Spleen (tissue), 11 donors: ENCODE results near the gene MOB3A. TPM values are rescaled to one million over a fixed set of nuclear protein-coding genes. Genes with fewer than 3 reads are reported as not detected.
"Not testable (repeated sequence)": the region's sequence is repeated elsewhere in the genome, so short reads cannot be mapped to it uniquely, and the experiment has no call there.

ENCODE experiments used
- DNase-seq: peaks from one replicate; pipeline ENCODE4 v3.0.0-alpha.2; 2020
- H3K27ac ChIP-seq, 8 donors: fragments of 200-600 bp; sonication (generic) in 7 of 8; 1 replicate in 4 of 8; 2 replicates in 4 of 8; pipeline versions ENCODE4 v1.5.0 to v1.8.0; 2016 to 2021; ENCODE audit warnings: inconsistent platforms in 4 of 8, mild to moderate bottlenecking in 4 of 8, moderate library complexity in 1 of 8
- H3K27me3 ChIP-seq, 7 donors: fragments of 200-600 bp; sonication (generic) in 6 of 7; replicated peaks in 1 of 7; 1 replicate in 4 of 7; 2 replicates in 3 of 7; pipeline versions ENCODE4 v1.5.0 to v1.8.0; 2016 to 2021; ENCODE audit warnings: inconsistent platforms in 3 of 7, mild to moderate bottlenecking in 1 of 7
- H3K36me3 ChIP-seq, 6 donors: fragments of 200-600 bp; sonication (generic) in 5 of 6; 1 replicate in 4 of 6; 2 replicates in 2 of 6; pipeline versions ENCODE4 v1.5.0 to v1.8.0; 2016 to 2021; ENCODE audit warnings: inconsistent platforms in 2 of 6
- H3K4me1 ChIP-seq, 6 donors: fragments of 200-600 bp; sonication (generic) in 5 of 6; 1 replicate in 3 of 6; 2 replicates in 3 of 6; pipeline versions ENCODE4 v1.5.0 to v1.8.0; 2016 to 2021; ENCODE audit warnings: inconsistent platforms in 3 of 6
- H3K4me3 ChIP-seq, 8 donors: fragments of 200-600 bp; sonication (generic) in 7 of 8; 1 replicate in 4 of 8; 2 replicates in 4 of 8; pipeline versions ENCODE4 v1.5.0 to v1.8.0; 2016 to 2021; ENCODE audit warnings: inconsistent platforms in 4 of 8, mild to moderate bottlenecking in 4 of 8, moderate library complexity in 2 of 8
- H3K9me3 ChIP-seq, 8 donors: fragments of 200-600 bp; sonication (generic) in 7 of 8; 1 replicate in 4 of 8; 2 replicates in 4 of 8; pipeline versions ENCODE4 v1.5.0 to v1.8.0; 2016 to 2021; ENCODE audit warnings: inconsistent platforms in 4 of 8
- POLR2A ChIP-seq, 3 donors: fragments of 450-650 bp; IDR thresholded peaks; one replicate each; pipeline ENCODE4 v1.5.1; 2017; ENCODE audit warnings: antibody characterized with exemption in 3 of 3, mild to moderate bottlenecking in 1 of 3
- POLR2AphosphoS5 ChIP-seq, 3 donors: sonication (generic); formaldehyde crosslinking; IDR thresholded peaks; one replicate each; pipeline ENCODE4 v1.5.1; 2017; ENCODE audit warnings: antibody characterized with exemption in 3 of 3
- WGBS, 5 donors: extraction: QIAGEN DNeasy Blood & Tissue Kit in 3 of 5; methylation state at CpG; one replicate each; pipeline versions ENCODE4 v1.1.5 to v1.1.7; 2013 to 2018; 5-methylcytosine and 5-hydroxymethylcytosine counted together
- intact Hi-C: fragments of 100-400 bp; cut with DNase I; formaldehyde crosslinking; loops from one replicate; pipeline ENCODE4 v1.15.0; 2023; ENCODE audit warnings: low total_unique reads
- polyA plus RNA-seq, 3 donors: library from polyadenylated mRNA; stranded (reverse); fragments of 200-250 nt; gene quantifications; one replicate each; pipeline ENCODE4 v1.2.1, GENCODE V29; 2013
- total RNA-seq, 7 donors: library from RNA; depleted of rRNA in 3 of 7; stranded (reverse); fragments of >200 nt in 3 of 7; fragmentation: NEBNext Ultra II Directional in 4 of 7; extraction: Animal tissue kit (Norgen Biotek cat#: 25700) in 4 of 7; gene quantifications; one replicate each; pipeline versions ENCODE4 v1.1.0 to v1.2.1, GENCODE V29; 2016 to 2021
- TF ChIP-seq, protein P1 (sequence below), 11 experiments: fragments of 200-600 bp in 7 of 11; fragments of 450-650 bp in 4 of 11; sonication (generic) in 4 of 11; IDR thresholded peaks in 8 of 11; conservative IDR thresholded peaks in 3 of 11; 1 replicate in 7 of 11; 2 replicates in 4 of 11; pipeline versions ENCODE4 v1.4.0 to v1.8.0; 2016 to 2021; ENCODE audit warnings: antibody characterized with exemption in 11 of 11, inconsistent platforms in 4 of 11, mild to moderate bottlenecking in 1 of 11
- donor health status: healthy with polysubstance abuse.
- donor health status: DM: no; HTN: no; CAD: no; lungs with moderate emphysema.
- donor health status: DM: no; HTN: no; CAD: no.
- donor health status: Bipolar disorder and iron deficiency.
- donor health status: healthy.
- donor health status: DM: no; HTN: no; CAD: no.
- donor health status: DM: yes; HTN: yes; CAD: no.

MOB3A gene
- total and polyA plus RNA-seq, 10 donors: 24.2 to 161 (median 103) TPM

DNA sequence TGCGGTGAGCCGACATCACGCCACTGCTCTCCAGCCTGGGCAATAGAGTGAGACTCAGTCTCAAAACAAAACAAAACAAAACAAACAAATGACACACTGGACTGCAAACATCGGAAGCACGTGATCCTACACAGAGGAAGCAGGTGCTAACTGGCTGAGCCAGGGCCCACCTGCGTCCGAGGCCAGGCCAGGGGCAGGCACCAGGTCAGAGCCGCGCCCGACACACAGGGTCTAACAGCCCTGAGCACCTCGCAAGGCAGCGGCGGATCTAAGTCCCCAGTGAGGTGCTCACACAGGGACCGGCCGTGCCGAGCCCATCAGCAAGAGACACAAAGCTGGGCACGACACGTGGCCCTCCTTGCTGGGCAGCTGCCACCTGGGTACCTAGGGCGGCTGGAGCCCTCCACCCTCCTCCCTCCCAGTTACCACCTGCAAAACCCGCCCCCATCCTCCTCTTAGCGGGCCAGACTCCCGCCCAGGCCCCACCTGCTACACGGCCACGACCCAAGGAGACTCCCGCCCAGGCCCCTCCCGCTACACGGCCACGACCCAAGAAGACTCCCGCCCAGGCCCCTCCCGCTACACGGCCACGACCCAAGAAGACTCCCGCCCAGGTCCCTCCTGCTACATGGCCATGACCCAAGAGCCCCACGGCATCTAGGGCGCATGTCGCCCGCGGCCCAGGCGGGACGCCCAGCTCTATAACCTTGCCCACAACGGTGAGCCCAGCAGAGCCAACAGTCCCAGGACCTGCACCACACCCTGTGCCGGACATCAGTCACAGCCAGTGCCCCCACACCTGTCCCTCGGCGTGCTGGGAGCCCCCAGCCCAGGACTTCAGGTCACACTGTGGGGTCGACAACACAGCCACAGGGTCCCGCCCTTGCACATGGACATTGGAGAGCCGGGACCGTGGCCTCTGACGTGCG lies 39.6 kb upstream of the MOB3A start:
- H3K4me1 ChIP-seq: peaks cover 0 to 14% (median 0%) of the 10 kb centered on the region in 6 donors
- H3K9me3 ChIP-seq: no peaks in the 10 kb centered on the region
- no peak overlapping the region for H3K4me3 ChIP-seq
- intact Hi-C loops: no loop called here
- peak in 1 of 3 donors; percentile 13 for TF ChIP-seq POLR2AphosphoS5 (IDR thresholded peaks at IDR 0.05)
- no peak for TF ChIP-seq POLR2A (IDR thresholded peaks at IDR 0.05)
- TF ChIP-seq, protein P1, sequence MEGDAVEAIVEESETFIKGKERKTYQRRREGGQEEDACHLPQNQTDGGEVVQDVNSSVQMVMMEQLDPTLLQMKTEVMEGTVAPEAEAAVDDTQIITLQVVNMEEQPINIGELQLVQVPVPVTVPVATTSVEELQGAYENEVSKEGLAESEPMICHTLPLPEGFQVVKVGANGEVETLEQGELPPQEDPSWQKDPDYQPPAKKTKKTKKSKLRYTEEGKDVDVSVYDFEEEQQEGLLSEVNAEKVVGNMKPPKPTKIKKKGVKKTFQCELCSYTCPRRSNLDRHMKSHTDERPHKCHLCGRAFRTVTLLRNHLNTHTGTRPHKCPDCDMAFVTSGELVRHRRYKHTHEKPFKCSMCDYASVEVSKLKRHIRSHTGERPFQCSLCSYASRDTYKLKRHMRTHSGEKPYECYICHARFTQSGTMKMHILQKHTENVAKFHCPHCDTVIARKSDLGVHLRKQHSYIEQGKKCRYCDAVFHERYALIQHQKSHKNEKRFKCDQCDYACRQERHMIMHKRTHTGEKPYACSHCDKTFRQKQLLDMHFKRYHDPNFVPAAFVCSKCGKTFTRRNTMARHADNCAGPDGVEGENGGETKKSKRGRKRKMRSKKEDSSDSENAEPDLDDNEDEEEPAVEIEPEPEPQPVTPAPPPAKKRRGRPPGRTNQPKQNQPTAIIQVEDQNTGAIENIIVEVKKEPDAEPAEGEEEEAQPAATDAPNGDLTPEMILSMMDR (IDR thresholded peaks at IDR 0.05 in 8 of 11, conservative IDR thresholded peaks at IDR 0.05 in 3 of 11): no peak
- H3K27me3 ChIP-seq: no peaks in the 10 kb centered on the region
- H3K36me3 ChIP-seq: peaks cover 3 to 100% (median 74%) of the 10 kb centered on the region in 6 donors
- H3K27ac ChIP-seq: no peak overlapping the region
- WGBS, 5 donors: 91 to 94% (median 92%) methylated on average over 41 to 50 of the region's 50 CpGs
- no peak for DNase-seq

DNA sequence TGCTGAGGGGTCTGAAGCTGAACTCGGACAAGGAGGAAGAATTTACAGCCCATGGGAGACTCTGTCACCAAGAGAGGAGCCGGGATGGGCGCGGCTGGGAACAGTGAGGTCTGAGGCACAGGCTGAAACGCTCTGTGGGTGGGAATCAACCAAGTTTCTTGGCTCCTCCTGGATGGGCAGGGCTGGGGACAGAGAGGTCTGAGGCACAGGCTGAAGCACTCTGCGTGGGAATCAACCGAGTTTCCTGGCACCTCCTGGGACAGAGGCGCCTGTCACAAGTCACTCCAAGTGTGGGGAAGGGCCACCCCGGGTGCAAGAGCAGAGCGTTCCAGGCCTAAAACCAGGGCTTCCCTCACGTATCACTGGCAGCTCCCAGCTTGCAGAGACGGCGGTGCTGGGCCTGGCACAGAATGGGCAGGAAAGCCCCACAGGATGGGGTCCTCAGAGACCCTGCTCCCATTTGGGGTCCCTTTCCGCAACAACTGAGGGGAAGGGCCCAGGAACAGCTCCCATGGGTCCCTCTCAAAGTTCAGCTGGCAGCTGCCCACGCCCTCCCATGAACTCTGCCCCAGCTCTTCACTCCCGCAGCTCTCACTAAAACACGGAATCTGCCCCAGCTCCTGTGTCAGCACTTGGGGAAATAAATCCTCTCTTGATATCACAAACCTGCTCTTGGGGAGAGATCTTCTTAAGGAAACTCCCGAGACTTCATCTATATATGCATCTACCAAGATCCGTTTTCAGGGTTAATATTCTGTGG lies 36.8 kb upstream of the MOB3A start:
- no peaks in the 10 kb centered on the region for H3K27me3 ChIP-seq
- H3K9me3 ChIP-seq: no peaks in the 10 kb centered on the region
- no peaks in the 10 kb centered on the region for H3K4me1 ChIP-seq
- intact Hi-C loops: no loop called here
- H3K36me3 ChIP-seq: peaks cover 3 to 97% (median 80%) of the 10 kb centered on the region in 6 donors
- no peak overlapping the region for H3K27ac ChIP-seq
- peak in 1 of 3 donors; percentile 18 for TF ChIP-seq POLR2AphosphoS5 (IDR thresholded peaks at IDR 0.05)
- TF ChIP-seq, protein P1 (IDR thresholded peaks at IDR 0.05 in 8 of 11, conservative IDR thresholded peaks at IDR 0.05 in 3 of 11): no peak
- no peak for TF ChIP-seq POLR2A (IDR thresholded peaks at IDR 0.05)
- DNase-seq: no peak
- WGBS, 5 donors: 85 to 94% (median 90%) methylated on average over 14 to 19 of the region's 19 CpGs
- no peak overlapping the region for H3K4me3 ChIP-seq

DNA sequence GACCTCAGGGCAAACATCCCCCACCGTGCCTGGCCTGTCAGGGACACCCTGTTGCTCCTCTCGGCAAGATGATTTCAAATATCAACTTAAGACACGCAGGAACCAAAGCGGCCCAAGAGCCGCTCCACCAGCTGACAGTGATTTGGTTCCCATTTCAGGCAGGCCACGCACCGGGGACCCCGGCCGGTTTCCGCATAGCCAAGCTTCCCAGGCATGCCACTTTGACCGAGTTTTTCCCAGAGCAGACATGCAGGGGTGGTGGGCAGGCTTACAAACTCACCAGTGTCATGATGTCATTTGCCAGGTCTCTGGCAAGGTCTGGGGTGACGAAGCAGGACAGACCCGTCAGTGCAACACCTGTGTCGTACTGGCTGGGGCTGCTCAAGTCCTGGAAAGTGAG lies 36.1 kb upstream of the MOB3A start:
- Histone ChIP-seq H3K36me3 (peaks cover 3 to 97% (median 80%) of the 10 kb centered on the region in 6 donors), H3K4me3 (no peak overlapping the region), H3K27ac (no peak overlapping the region), H3K9me3 (no peaks in the 10 kb centered on the region), H3K27me3 (no peaks in the 10 kb centered on the region), H3K4me1 (no peaks in the 10 kb centered on the region)
- 94 to 98% (median 96%) methylated on average over 14 of the region's 14 CpGs for WGBS, 5 donors
- TF ChIP-seq POLR2AphosphoS5 (IDR thresholded peaks at IDR 0.05) (peak in 1 of 3 donors; percentile 19), POLR2A (IDR thresholded peaks at IDR 0.05) (no peak)
- intact Hi-C loops: no loop called here
- DNase-seq: no peak

DNA sequence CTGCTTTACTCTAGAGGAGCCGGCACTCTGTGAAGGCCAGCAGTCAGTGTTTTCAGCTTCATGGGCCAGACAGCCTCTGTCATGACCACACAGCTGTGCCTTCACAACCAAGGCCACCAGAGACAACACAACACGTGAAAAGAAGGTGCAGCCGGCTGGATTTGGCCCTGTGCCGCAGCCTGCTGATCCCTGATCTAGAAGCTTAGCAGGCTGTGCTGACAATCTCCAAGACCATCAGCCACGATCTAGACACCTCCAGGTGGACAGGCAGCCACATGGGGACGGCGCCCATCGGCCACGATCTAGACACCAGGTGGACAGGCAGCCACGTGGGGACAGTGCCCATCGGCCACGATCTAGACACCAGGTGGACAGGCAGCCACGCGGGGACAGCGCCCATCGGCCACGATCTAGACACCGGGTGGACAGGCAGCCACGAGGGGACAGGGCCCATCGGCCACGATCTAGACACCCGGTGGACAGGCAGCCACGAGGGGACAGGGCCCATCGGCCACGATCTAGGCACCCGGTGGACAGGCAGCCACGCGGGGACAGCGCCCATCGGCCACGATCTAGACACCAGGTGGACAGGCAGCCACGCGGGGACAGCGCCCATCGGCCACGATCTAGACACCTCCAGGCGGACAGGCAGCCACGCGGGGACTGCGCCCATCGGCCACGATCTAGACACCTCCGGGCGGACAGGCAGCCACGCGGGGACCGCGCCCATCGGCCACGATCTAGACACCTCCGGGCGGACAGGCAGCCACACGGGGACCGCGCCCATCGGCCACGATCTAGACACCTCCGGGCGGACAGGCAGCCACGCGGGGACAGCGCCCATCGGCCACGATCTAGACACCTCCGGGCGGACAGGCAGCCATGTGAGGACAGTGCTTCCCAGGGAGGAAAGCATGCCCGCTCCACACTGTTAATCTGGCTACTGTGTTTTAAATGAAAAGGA lies 35.2 kb upstream of the MOB3A start:
- DNase-seq, H3K4me1 ChIP-seq, H3K9me3 ChIP-seq, intact Hi-C loops, H3K4me3 ChIP-seq, H3K27ac ChIP-seq, H3K27me3 ChIP-seq: not testable (repeated sequence)
- peaks cover 3 to 97% (median 80%) of the 10 kb centered on the region in 6 donors for H3K36me3 ChIP-seq
- 90 to 95% (median 94%) methylated on average over 26 to 67 of the region's 67 CpGs for WGBS, 5 donors
